ENCODE data around the gene EDEM3. TPM values are rescaled to one million over a fixed set of nuclear protein-coding genes. Genes with fewer than 3 reads are reported as not detected.

EDEM3 gene
- total RNA-seq, 1 experiment from 2014 or later: 14.0 TPM

GRCh38 chr1:184745929-184746638, 8.6 kb downstream of the EDEM3 start:
- Histone ChIP-seq H3K27ac (ENCODE audit: insufficient read length, low read depth, low read length) (no peak overlapping the region), H3K14ac (ENCODE audit: insufficient read depth, low read length) (no peak overlapping the region), H3K4me1 (ENCODE audit: insufficient read depth, low read length) (no peaks in the 10 kb centered on the region), H3K56ac (ENCODE audit: insufficient read length, low read depth, low read length) (no peak overlapping the region), H3K18ac (ENCODE audit: insufficient read length, low read depth, low read length) (no peak overlapping the region), H3K9ac (ENCODE audit: extremely low read depth, insufficient read length, low read length) (no peak overlapping the region), H2BK15ac (ENCODE audit: low read depth, low read length) (no peak overlapping the region), H3K79me1 (ENCODE audit: insufficient read depth, low read depth, low read length, poor library complexity, severe bottlenecking) (no peaks in the 10 kb centered on the region), H2BK5ac (ENCODE audit: insufficient read length, low read length) (no peak overlapping the region), H4K8ac (replicated peaks; ENCODE audit: insufficient read length, low read depth, low read length) (no peak overlapping the region), H3K4me2 (ENCODE audit: insufficient read depth, insufficient read length, low read length) (no peak overlapping the region), H2BK12ac (ENCODE audit: insufficient read length, low read depth, low read length) (no peak overlapping the region), H4K20me1 (ENCODE audit: control insufficient read depth, insufficient read depth, insufficient read length) (no peaks in the 10 kb centered on the region), H3K27me3 (ENCODE audit: insufficient read depth, low read length) (no peaks in the 10 kb centered on the region), H2BK120ac (ENCODE audit: low read depth, low read length, poor library complexity, severe bottlenecking) (no peak overlapping the region), H3K23ac (ENCODE audit: insufficient read length, low read depth, low read length) (no peak overlapping the region), H2BK20ac (ENCODE audit: low read depth, low read length, poor library complexity, severe bottlenecking) (no peak overlapping the region), H4K91ac (ENCODE audit: insufficient read length, low read depth, low read length) (no peak overlapping the region), H4K5ac (ENCODE audit: insufficient read length, low read depth, low read length) (no peak overlapping the region), H2AK5ac (ENCODE audit: insufficient read length, low read length) (no peak overlapping the region), H3T11ph (ENCODE audit: low read length) (no peak overlapping the region), H3K79me2 (ENCODE audit: insufficient read depth, low read length) (no peaks in the 10 kb centered on the region), H3K23me2 (ENCODE audit: insufficient read length, low read depth, low read length, poor library complexity, severe bottlenecking) (no peaks in the 10 kb centered on the region), H3K4ac (ENCODE audit: low read depth, low read length) (no peak overlapping the region), H2AFZ (ENCODE audit: low read length) (no peak overlapping the region), H3K9me3 (ENCODE audit: control insufficient read depth, low read depth, low read length) (no peaks in the 10 kb centered on the region)
- Mint-ChIP-seq H3K9me3 (no peaks in the 10 kb centered on the region), H3K27ac (no peak overlapping the region), H3K36me3 (ENCODE audit: insufficient read depth in 1 of 3, low read depth in 3 of 3) (no peaks in the 10 kb centered on the region), H3K4me1 (no peaks in the 10 kb centered on the region), H3K27me3 (ENCODE audit: low read depth) (no peaks in the 10 kb centered on the region), H3K4me3 (no peak overlapping the region)
- TF ChIP-seq CTCF (conservative IDR thresholded peaks at IDR 0.05): no peak
- no peak for DNase-seq
- WGBS (ENCODE audit: extremely low coverage, insufficient read length, low lambda C conversion rate): no CpG with 5 or more reads among the region's 4 CpGs
